H1 (cell line): ENCODE measurements around the gene GPR37. TPM values are rescaled to one million over a fixed set of nuclear protein-coding genes. Genes with fewer than 3 reads are reported as not detected.

Experiments used
- CTCF ChIA-PET: fragments of 300-600 bp; sonication (Branson Sonifier 250); formaldehyde crosslinking; loops from one replicate; lab custom pipeline; 2021; ENCODE audit not compliant: partially characterized antibody; lab: Charles Lee
- POLR2A ChIA-PET: fragments of 300-600 bp; sonication (Branson Sonifier 250); formaldehyde crosslinking; loops from one replicate; lab custom pipeline; 2021; ENCODE audit warnings: inconsistent platforms; ENCODE audit not compliant: partially characterized antibody; lab: Charles Lee
- DNase-seq, 2 experiments: peaks; one replicate each; pipeline versions ENCODE4 v3.0.0 to v3.0.0-alpha.2; 2010 to 2022; ENCODE audit warnings: low spot score in 2 of 2, low read depth in 1 of 2, mixed read lengths in 1 of 2
- FAIRE-seq: peaks from 2 replicates; lab custom pipeline; 2011; peaks lifted over from hg19 to GRCh38; lab: Jason Lieb, UNC
- H2AFZ ChIP-seq: 2 replicates; pipeline ENCODE4 v1.8.1; 2012; ENCODE audit warnings: low read length, inconsistent platforms
- H2AK5ac ChIP-seq: 2 replicates; pipeline ENCODE4 v1.6.1; 2013; ENCODE audit warnings: low read depth, low read length
- H2BK120ac ChIP-seq: replicated peaks from 2 replicates; pipeline ENCODE3; 2013; ENCODE audit warnings: low read depth, low read length, inconsistent platforms
- H2BK12ac ChIP-seq: 2 replicates; pipeline ENCODE4 v1.6.1; 2013; ENCODE audit warnings: low read depth, low read length
- H2BK15ac ChIP-seq: 2 replicates; pipeline ENCODE4 v1.6.1; 2013; ENCODE audit warnings: low read length
- H2BK20ac ChIP-seq: 2 replicates; pipeline ENCODE4 v1.6.1; 2013; ENCODE audit warnings: low read length
- H2BK5ac ChIP-seq: 2 replicates; pipeline ENCODE4 v1.6.1; 2013; ENCODE audit warnings: low read depth, low read length
- H3K14ac ChIP-seq: 2 replicates; pipeline ENCODE4 v1.6.1; 2013; ENCODE audit warnings: inconsistent platforms; ENCODE audit not compliant: insufficient read length
- H3K18ac ChIP-seq: 2 replicates; pipeline ENCODE4 v1.6.1; 2013; ENCODE audit warnings: low read length; ENCODE audit errors: extremely low read depth
- H3K23ac ChIP-seq: 2 replicates; pipeline ENCODE4 v1.6.1; 2013; ENCODE audit warnings: inconsistent platforms; ENCODE audit not compliant: insufficient read length
- H3K23me2 ChIP-seq: 2 replicates; pipeline ENCODE4 v1.6.1; 2013; ENCODE audit warnings: low read depth, low read length
- H3K27ac ChIP-seq: 2 replicates; pipeline ENCODE4 v1.6.1; 2011; ENCODE audit warnings: low read depth, low read length, inconsistent platforms
- H3K27me3 ChIP-seq, 4 experiments: replicated peaks in 1 of 4; 1 replicate in 1 of 4; 2 replicates in 3 of 4; pipeline versions ENCODE4 v1.6.1 to v1.8.1; 2011 to 2013; ENCODE audit warnings: low read length in 3 of 4, mild to moderate bottlenecking in 3 of 4, inconsistent platforms in 2 of 4, mixed read lengths in 2 of 4, moderate library complexity in 1 of 4; ENCODE audit not compliant: control insufficient read depth in 3 of 4, insufficient read depth in 3 of 4; ENCODE audit errors: extremely low read depth in 1 of 4
- H3K36me3 ChIP-seq, 4 experiments: 2 replicates each; pipeline versions ENCODE4 v1.6.1 to v1.8.1; 2011 to 2013; ENCODE audit warnings: mild to moderate bottlenecking in 4 of 4, low read length in 3 of 4, moderate library complexity in 2 of 4, control low read depth in 1 of 4, inconsistent platforms in 1 of 4; ENCODE audit not compliant: insufficient read depth in 4 of 4, control insufficient read depth in 2 of 4
- H3K4ac ChIP-seq: replicated peaks from 2 replicates; pipeline ENCODE3; 2013; ENCODE audit warnings: low read length, low read depth, mixed read lengths, inconsistent platforms; ENCODE audit not compliant: insufficient read length
- H3K4me1 ChIP-seq, 4 experiments: replicated peaks in 1 of 4; 1 replicate in 1 of 4; 2 replicates in 3 of 4; pipeline versions ENCODE4 v1.6.1 to v1.8.1; 2011 to 2013; ENCODE audit warnings: low read length in 3 of 4, inconsistent platforms in 2 of 4, mixed read lengths in 1 of 4; ENCODE audit not compliant: insufficient read depth in 4 of 4, control insufficient read depth in 3 of 4
- H3K4me2 ChIP-seq, 2 experiments: 2 replicates each; pipeline versions ENCODE4 v1.6.1 to v1.8.1; 2011 to 2013; ENCODE audit warnings: low read depth in 2 of 2, low read length in 2 of 2, control low read depth in 1 of 2, inconsistent platforms in 1 of 2, mild to moderate bottlenecking in 1 of 2; ENCODE audit not compliant: insufficient read depth in 1 of 2
- H3K4me3 ChIP-seq, 4 experiments: fragments of 200-600, 300-600 bp in 1 of 4; sonication (generic), shearing (Covaris generic), sonication (Bioruptor Twin) in 1 of 4; 2 replicates each; pipeline versions ENCODE4 v1.5.1 to v1.8.1; 2011 to 2016; ENCODE audit warnings: low read length in 4 of 4, low read depth in 3 of 4, control low read depth in 2 of 4, inconsistent platforms in 2 of 4, mild to moderate bottlenecking in 2 of 4, mixed read lengths in 1 of 4, moderate library complexity in 1 of 4; ENCODE audit not compliant: insufficient read depth in 2 of 4; ENCODE audit errors: extremely low read depth in 1 of 4
- H3K56ac ChIP-seq: replicated peaks from 2 replicates; pipeline ENCODE3; 2013; ENCODE audit warnings: low read depth, mild to moderate bottlenecking, mixed read lengths, low read length, inconsistent platforms; ENCODE audit not compliant: insufficient read length
- H3K79me1 ChIP-seq: 2 replicates; pipeline ENCODE4 v1.6.1; 2013; ENCODE audit warnings: low read depth, low read length, control low read depth
- H3K79me2 ChIP-seq, 2 experiments: 2 replicates each; pipeline versions ENCODE4 v1.6.1 to v1.8.1; 2012 to 2013; ENCODE audit warnings: low read length in 2 of 2, mild to moderate bottlenecking in 2 of 2, inconsistent platforms in 1 of 2; ENCODE audit not compliant: insufficient read depth in 2 of 2, control insufficient read depth in 1 of 2
- H3K9ac ChIP-seq, 4 experiments: replicated peaks in 1 of 4; 1 replicate in 1 of 4; 2 replicates in 3 of 4; pipeline versions ENCODE4 v1.6.1 to v1.8.1; 2011 to 2013; ENCODE audit warnings: low read depth in 3 of 4, low read length in 3 of 4, control low read depth in 2 of 4, mild to moderate bottlenecking in 2 of 4, moderate library complexity in 2 of 4, inconsistent platforms in 1 of 4; ENCODE audit errors: extremely low read depth in 1 of 4
- H3K9me3 ChIP-seq, 2 experiments: 2 replicates each; pipeline versions ENCODE4 v1.6.1 to v1.8.1; 2012 to 2013; ENCODE audit warnings: mild to moderate bottlenecking in 2 of 2, moderate library complexity in 2 of 2, control low read depth in 1 of 2, inconsistent platforms in 1 of 2, low read depth in 1 of 2, low read length in 1 of 2, mixed read lengths in 1 of 2; ENCODE audit not compliant: insufficient read depth in 2 of 2
- H4K20me1 ChIP-seq, 2 experiments: replicated peaks in 1 of 2; 2 replicates each; pipeline versions ENCODE3 to v1.8.1; 2011 to 2013; ENCODE audit warnings: inconsistent platforms in 2 of 2, low read length in 2 of 2, mild to moderate bottlenecking in 1 of 2; ENCODE audit not compliant: insufficient read depth in 2 of 2, control insufficient read depth in 1 of 2
- H4K5ac ChIP-seq: 2 replicates; pipeline ENCODE4 v1.6.1; 2013; ENCODE audit warnings: low read length, low read depth, mixed read lengths, inconsistent platforms; ENCODE audit not compliant: insufficient read length
- H4K8ac ChIP-seq: 2 replicates; pipeline ENCODE4 v1.8.0; 2013; ENCODE audit warnings: mild to moderate bottlenecking, moderate library complexity, low read length, inconsistent platforms; ENCODE audit not compliant: insufficient read depth; ENCODE audit errors: extremely low read depth
- H4K91ac ChIP-seq: replicated peaks from 2 replicates; pipeline ENCODE3; 2013; ENCODE audit warnings: low read length, mixed read lengths, inconsistent platforms; ENCODE audit not compliant: insufficient read length
- JUND ChIP-seq: IDR thresholded peaks from 2 replicates; pipeline ENCODE4 v1.6.1; 2011; ENCODE audit warnings: mild to moderate bottlenecking, improper control_type of control experiment, low read length
- KDM1A ChIP-seq: fragments of 200-600, 300-600 bp; sonication (generic); IDR thresholded peaks from 2 replicates; pipeline ENCODE4 v1.7.1; 2016; ENCODE audit warnings: mild to moderate bottlenecking, low read length, borderline replicate concordance
- SAP30 ChIP-seq: fragments of 300-600 bp; sonication (generic); IDR thresholded peaks from 2 replicates; pipeline ENCODE4 v1.7.1; 2012; ENCODE audit warnings: low read length, moderate library complexity, mild to moderate bottlenecking, inconsistent platforms; ENCODE audit not compliant: insufficient read depth, insufficient replicate concordance
- TBP ChIP-seq: IDR thresholded peaks from 2 replicates; pipeline ENCODE4 v1.6.1; 2011; ENCODE audit warnings: low read depth, low read length, improper control_type of control experiment
- WGBS, 2 experiments: shearing (Covaris generic) in 1 of 2; methylation state at CpG; one replicate each; pipeline versions ENCODE4 v1.1.6 to v1.1.7; 2013 to 2015; ENCODE audit warnings: low lambda C conversion rate in 2 of 2, mixed read lengths in 2 of 2, inconsistent platforms in 1 of 2, low coverage in 1 of 2, missing lambda C conversion rate in 1 of 2; ENCODE audit not compliant: insufficient replicate concordance in 2 of 2, insufficient coverage in 1 of 2, insufficient read length in 1 of 2; ENCODE audit errors: extremely low coverage in 1 of 2, missing lambda C conversion rate in 1 of 2; 5-methylcytosine and 5-hydroxymethylcytosine counted together
- polyA plus RNA-seq, 7 experiments: library from polyadenylated mRNA; depleted of rRNA in 3 of 7; stranded (reverse) in 5 of 7; unstranded in 2 of 7; fragments of >200 nt in 5 of 7; fragments of 200-250 nt in 2 of 7; gene quantifications; 1 replicate in 5 of 7; 2 replicates in 1 of 7; 4 replicates in 1 of 7; pipeline versions ENCODE4 v1.2.1 to v1.2.3, GENCODE V29; 2011 to 2013; ENCODE audit warnings: missing spikeins in 2 of 7, mixed read lengths in 2 of 7
- total RNA-seq: library from RNA; stranded (reverse); fragmentation: NEBNext Ultra II Directional; extraction: Animal tissue kit (Norgen Biotek cat#: 25700); gene quantifications from 2 replicates; pipeline ENCODE4 v1.2.1, GENCODE V29; 2021

The GPR37 gene
- total and polyA plus RNA-seq, 2 of the 8 experiments (the other 6 are each of a cell fraction or from before 2014, with no cell fraction given) = 1.5 to 17.4 TPM

DNA sequence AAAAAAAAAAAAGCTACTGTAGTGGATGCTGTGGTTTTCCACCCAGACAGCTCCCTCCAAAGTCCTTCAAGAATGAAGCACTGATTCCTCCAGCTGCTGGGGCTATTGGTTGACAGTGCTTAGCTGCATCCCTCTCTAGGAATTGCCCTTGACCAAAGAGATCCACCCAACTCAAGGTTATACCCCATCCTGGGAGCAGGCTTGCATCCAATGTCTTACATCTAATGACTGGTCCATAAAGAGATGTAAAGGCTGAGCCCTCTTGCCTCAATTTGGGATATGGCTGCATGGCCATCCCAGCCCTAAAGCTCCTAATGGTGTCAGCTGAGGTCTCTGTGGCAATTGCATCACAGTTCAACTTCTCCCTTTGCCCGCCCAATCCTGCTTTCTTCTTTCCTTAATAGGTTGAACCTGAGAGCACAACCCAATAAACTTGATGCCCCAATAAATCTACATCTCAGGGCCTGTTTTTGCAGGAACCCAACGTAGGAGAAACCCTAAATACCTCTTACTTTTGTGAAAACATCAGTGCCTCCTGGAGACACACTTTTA is 4.4 kb downstream of the GPR37 start:
- no peak overlapping the region for H3K18ac ChIP-seq
- no peak overlapping the region for H4K5ac ChIP-seq
- no peak overlapping the region for H2BK15ac ChIP-seq
- no peak overlapping the region for H2BK20ac ChIP-seq
- FAIRE-seq = no peak
- DNase-seq = no peak
- ChIA-PET CTCF (interaction anchor here (1.0 to 1.8 kb wide), 2 partner anchors 24 to 486 kb away, joined by 3 to 5 read pairs; no protein-coding TSS in a partner anchor), POLR2A (no interaction called here)
- H2BK12ac ChIP-seq = no peak overlapping the region
- H3K79me2 ChIP-seq = peaks cover 0 to 21% of the 10 kb centered on the region in 2 experiments; a peak in 2 of 4 replicates
- H3K23ac ChIP-seq = no peak overlapping the region
- no peaks in the 10 kb centered on the region for H3K36me3 ChIP-seq
- H2AFZ ChIP-seq = no peak overlapping the region
- no peak overlapping the region for H2BK5ac ChIP-seq
- H3K9ac ChIP-seq = no peak overlapping the region
- H4K8ac ChIP-seq = no peak overlapping the region; the same call in 1 of the 2 replicates
- WGBS, 2 experiments = 89% methylated on average over 2 of the region's 2 CpGs; no CpG with 5 or more reads in 1 of the 2 experiments
- H4K20me1 ChIP-seq = peaks cover 0 to 5% of the 10 kb centered on the region in 2 experiments
- no peak overlapping the region for H3K56ac ChIP-seq
- peaks cover 5 to 24% (median 18%) of the 10 kb centered on the region in 4 experiments; a peak in 6 of 7 replicates for H3K27me3 ChIP-seq
- no peaks in the 10 kb centered on the region for H3K79me1 ChIP-seq
- H3K14ac ChIP-seq = no peak overlapping the region
- H3K4me1 ChIP-seq = peaks cover 4 to 9% (median 6%) of the 10 kb centered on the region in 4 experiments; a peak in 6 of 7 replicates
- no peak overlapping the region for H4K91ac ChIP-seq
- peaks cover 22% of the 10 kb centered on the region for H3K23me2 ChIP-seq
- H3K4me3 ChIP-seq = no peak overlapping the region
- no peak overlapping the region for H2AK5ac ChIP-seq
- H3K27ac ChIP-seq = no peak overlapping the region
- H3K9me3 ChIP-seq = no peaks in the 10 kb centered on the region
- H3K4me2 ChIP-seq = no peak overlapping the region
- H3K4ac ChIP-seq = no peak overlapping the region
- no peak overlapping the region for H2BK120ac ChIP-seq
- TF ChIP-seq SAP30 = no peak
- TF ChIP-seq JUND = no peak
- TF ChIP-seq TBP = no peak
- no peak for TF ChIP-seq KDM1A
